Mucosa of stomach (tissue), 1 donor: ENCODE data around the gene FNDC3B.

Source experiments
- H3K27me3 ChIP-seq: one replicate; pipeline ENCODE4 v1.7.0; 2013; ENCODE audit warnings: mild to moderate bottlenecking, low read length; ENCODE audit not compliant: control insufficient read depth, insufficient read depth
- H3K36me3 ChIP-seq: one replicate; pipeline ENCODE4 v1.7.0; 2013; ENCODE audit warnings: low read length; ENCODE audit not compliant: control insufficient read depth, insufficient read depth
- H3K4me1 ChIP-seq: one replicate; pipeline ENCODE4 v1.7.0; 2013; ENCODE audit warnings: mild to moderate bottlenecking, low read length; ENCODE audit not compliant: control insufficient read depth, insufficient read depth
- H3K4me3 ChIP-seq: one replicate; pipeline ENCODE4 v1.7.0; 2013; ENCODE audit warnings: low read length
- H3K9ac ChIP-seq: one replicate; pipeline ENCODE4 v1.7.0; 2013; ENCODE audit warnings: mild to moderate bottlenecking, low read length, moderate library complexity
- H3K9me3 ChIP-seq: one replicate; pipeline ENCODE4 v1.7.0; 2013; ENCODE audit warnings: mild to moderate bottlenecking, low read length, moderate library complexity; ENCODE audit not compliant: control insufficient read depth
- donor health status: Pancreatic carcinoma.

FNDC3B gene

GRCh38 chr3:172222478-172223071, 183.2 kb downstream of the FNDC3B start:
- Histone ChIP-seq H3K9me3 (no peaks in the 10 kb centered on the region), H3K27me3 (no peaks in the 10 kb centered on the region), H3K4me1 (peaks cover 12% of the 10 kb centered on the region), H3K9ac (no peak overlapping the region), H3K36me3 (no peaks in the 10 kb centered on the region), H3K4me3 (no peak overlapping the region)

GRCh38 chr3:172223870-172224269, 184.5 kb downstream of the FNDC3B start:
- Histone ChIP-seq H3K4me3 (no peak overlapping the region), H3K4me1 (peaks cover 8% of the 10 kb centered on the region), H3K9ac (no peak overlapping the region), H3K27me3 (no peaks in the 10 kb centered on the region), H3K36me3 (no peaks in the 10 kb centered on the region), H3K9me3 (no peaks in the 10 kb centered on the region)

- H3K4me1 ChIP-seq = peaks cover 6% of the 10 kb centered on the region
- no peaks in the 10 kb centered on the region for H3K27me3 ChIP-seq
Measured at GRCh38 chr3:172224560-172225214, 185.3 kb downstream of the FNDC3B start.

GRCh38 chr3:172225215-172225707, 185.9 kb downstream of the FNDC3B start:
- Histone ChIP-seq H3K4me1 (peaks cover 6% of the 10 kb centered on the region), H3K9me3 (no peaks in the 10 kb centered on the region), H3K4me3 (no peak overlapping the region), H3K27me3 (no peaks in the 10 kb centered on the region), H3K36me3 (no peaks in the 10 kb centered on the region), H3K9ac (no peak overlapping the region)

More at GRCh38 chr3:172224560-172225214, 185.3 kb downstream of the FNDC3B start:
- H3K9ac ChIP-seq = no peak overlapping the region
- H3K4me3 ChIP-seq = no peak overlapping the region
- no peaks in the 10 kb centered on the region for H3K9me3 ChIP-seq
- H3K36me3 ChIP-seq = no peaks in the 10 kb centered on the region

- Histone ChIP-seq H3K27me3 (no peaks in the 10 kb centered on the region), H3K4me1 (peaks cover 6% of the 10 kb centered on the region), H3K36me3 (no peaks in the 10 kb centered on the region), H3K9me3 (no peaks in the 10 kb centered on the region), H3K4me3 (no peak overlapping the region), H3K9ac (no peak overlapping the region)
Measured at GRCh38 chr3:172226831-172227230, 187.5 kb downstream of the FNDC3B start.

GRCh38 chr3:172227340-172228035, 188.1 kb downstream of the FNDC3B start:
- Histone ChIP-seq H3K4me3 (no peak overlapping the region), H3K9me3 (no peaks in the 10 kb centered on the region), H3K36me3 (no peaks in the 10 kb centered on the region), H3K27me3 (no peaks in the 10 kb centered on the region), H3K9ac (no peak overlapping the region), H3K4me1 (peaks cover 6% of the 10 kb centered on the region)

DNA sequence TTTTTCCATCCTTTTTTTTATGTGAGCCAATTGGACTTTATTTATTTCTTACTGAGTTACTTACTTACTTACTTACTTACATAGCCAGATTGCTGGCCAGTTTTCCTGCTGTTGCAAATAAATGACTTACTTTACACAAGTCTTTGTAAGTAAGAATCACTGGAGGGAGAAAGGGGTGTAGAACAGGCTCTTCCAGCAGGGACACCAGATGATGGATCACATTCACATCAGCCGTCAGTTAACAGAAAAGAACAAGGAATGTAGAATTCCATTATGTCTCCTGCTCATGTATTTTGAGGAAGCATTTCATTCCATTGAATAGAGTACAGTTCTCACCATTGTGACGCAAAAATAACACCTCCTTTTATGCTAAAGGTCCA, 188.6 kb downstream of the FNDC3B start:
- Histone ChIP-seq H3K36me3 (no peaks in the 10 kb centered on the region), H3K27me3 (no peaks in the 10 kb centered on the region), H3K4me3 (no peak overlapping the region), H3K9ac (no peak overlapping the region), H3K4me1 (peaks cover 6% of the 10 kb centered on the region), H3K9me3 (no peaks in the 10 kb centered on the region)

- Histone ChIP-seq H3K9me3 (no peaks in the 10 kb centered on the region), H3K9ac (no peak overlapping the region), H3K27me3 (no peaks in the 10 kb centered on the region), H3K4me1 (peaks cover 3% of the 10 kb centered on the region), H3K36me3 (no peaks in the 10 kb centered on the region), H3K4me3 (no peak overlapping the region)
Measured at GRCh38 chr3:172229462-172229861, 190.1 kb downstream of the FNDC3B start.

GRCh38 chr3:172231318-172231901, 192.0 kb downstream of the FNDC3B start:
- no peaks in the 10 kb centered on the region for H3K27me3 ChIP-seq
- no peaks in the 10 kb centered on the region for H3K4me1 ChIP-seq
- H3K4me3 ChIP-seq = no peak overlapping the region
- H3K36me3 ChIP-seq = no peaks in the 10 kb centered on the region
- H3K9ac ChIP-seq = no peak overlapping the region
- no peaks in the 10 kb centered on the region for H3K9me3 ChIP-seq

GRCh38 chr3:172232579-172233212, 193.3 kb downstream of the FNDC3B start:
- Histone ChIP-seq H3K27me3 (no peaks in the 10 kb centered on the region), H3K9ac (no peak overlapping the region), H3K36me3 (no peaks in the 10 kb centered on the region)

GRCh38 chr3:172233474-172234277, 194.3 kb downstream of the FNDC3B start:
- no peaks in the 10 kb centered on the region for H3K4me1 ChIP-seq
- no peaks in the 10 kb centered on the region for H3K9me3 ChIP-seq
- H3K36me3 ChIP-seq = no peaks in the 10 kb centered on the region
- no peak overlapping the region for H3K4me3 ChIP-seq
- H3K9ac ChIP-seq = no peak overlapping the region
- H3K27me3 ChIP-seq = no peaks in the 10 kb centered on the region

More at GRCh38 chr3:172232579-172233212, 193.3 kb downstream of the FNDC3B start:
- Histone ChIP-seq H3K4me3 (no peak overlapping the region), H3K4me1 (no peaks in the 10 kb centered on the region), H3K9me3 (no peaks in the 10 kb centered on the region)
